ENCODE measurements around the gene SH2D6. TPM values are rescaled to one million over a fixed set of nuclear protein-coding genes. Genes with fewer than 3 reads are reported as not detected.
A peak's percentile ranks its signal among the peaks of the same experiment; 100 is the strongest.

Gene SH2D6
- total and polyA plus RNA-seq, 10 donors: 0.20 to 0.94 TPM; not detected in 8

DNA sequence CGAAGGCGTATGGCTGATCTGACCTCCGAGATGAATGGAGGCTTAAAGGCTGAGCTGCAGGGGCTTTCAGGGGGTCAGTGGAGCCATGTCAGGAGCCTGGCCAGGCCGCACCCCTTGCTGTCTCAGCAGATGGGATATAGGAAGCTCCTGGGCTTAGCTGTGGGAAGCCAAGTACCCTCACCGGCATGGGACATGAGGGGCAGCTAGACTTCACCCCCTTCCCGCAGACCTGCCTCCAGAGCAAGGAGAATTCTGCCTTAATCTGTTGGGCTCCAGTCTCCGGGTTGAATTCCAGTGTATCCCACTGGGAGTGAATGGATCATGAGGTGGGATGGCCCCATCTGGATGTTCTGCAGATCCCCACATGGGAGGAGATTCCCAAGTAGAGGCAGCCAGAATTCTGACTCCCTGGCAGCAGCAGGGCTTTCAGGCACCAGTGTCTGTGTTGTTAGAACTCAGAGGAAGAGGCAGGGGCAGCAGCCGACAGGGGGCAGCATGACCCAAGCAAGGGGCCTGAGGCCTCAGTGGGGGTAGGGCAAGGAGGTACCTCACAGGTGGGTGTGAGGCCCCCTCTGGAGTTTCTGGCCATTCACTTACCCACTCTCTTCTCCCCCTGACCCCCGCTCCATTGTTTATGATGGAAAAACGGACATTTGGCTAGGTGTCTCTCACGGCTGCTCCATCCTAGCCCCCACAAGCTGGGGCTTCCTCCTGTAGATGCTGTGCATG, 27.4 kb upstream of the SH2D6 start:
- Histone ChIP-seq H3K4me1 (peaks cover 3 to 26% (median 17%) of the 10 kb centered on the region in 6 donors), H3K27ac (peak overlapping the region in 3 of 8 donors; percentile 38 to 55 (median 38)), H3K4me3 (no peak overlapping the region), H3K36me3 (peaks cover 0 to 100% (median 52%) of the 10 kb centered on the region in 6 donors), H3K27me3 (replicated peaks in 1 of 7) (no peaks in the 10 kb centered on the region), H3K9me3 (no peaks in the 10 kb centered on the region)
- TF ChIP-seq POLR2AphosphoS5 (IDR thresholded peaks at IDR 0.05) (peak in 2 of 3 donors; percentile 26 to 28), POLR2A (IDR thresholded peaks at IDR 0.05) (no peak)
- TF ChIP-seq, protein P1, sequence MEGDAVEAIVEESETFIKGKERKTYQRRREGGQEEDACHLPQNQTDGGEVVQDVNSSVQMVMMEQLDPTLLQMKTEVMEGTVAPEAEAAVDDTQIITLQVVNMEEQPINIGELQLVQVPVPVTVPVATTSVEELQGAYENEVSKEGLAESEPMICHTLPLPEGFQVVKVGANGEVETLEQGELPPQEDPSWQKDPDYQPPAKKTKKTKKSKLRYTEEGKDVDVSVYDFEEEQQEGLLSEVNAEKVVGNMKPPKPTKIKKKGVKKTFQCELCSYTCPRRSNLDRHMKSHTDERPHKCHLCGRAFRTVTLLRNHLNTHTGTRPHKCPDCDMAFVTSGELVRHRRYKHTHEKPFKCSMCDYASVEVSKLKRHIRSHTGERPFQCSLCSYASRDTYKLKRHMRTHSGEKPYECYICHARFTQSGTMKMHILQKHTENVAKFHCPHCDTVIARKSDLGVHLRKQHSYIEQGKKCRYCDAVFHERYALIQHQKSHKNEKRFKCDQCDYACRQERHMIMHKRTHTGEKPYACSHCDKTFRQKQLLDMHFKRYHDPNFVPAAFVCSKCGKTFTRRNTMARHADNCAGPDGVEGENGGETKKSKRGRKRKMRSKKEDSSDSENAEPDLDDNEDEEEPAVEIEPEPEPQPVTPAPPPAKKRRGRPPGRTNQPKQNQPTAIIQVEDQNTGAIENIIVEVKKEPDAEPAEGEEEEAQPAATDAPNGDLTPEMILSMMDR (IDR thresholded peaks at IDR 0.05 in 8 of 11, conservative IDR thresholded peaks at IDR 0.05 in 3 of 11): peak; percentile 28 to 82 (median 56)
- intact Hi-C loops (cut with DNase I; ENCODE audit: low total_unique reads): no loop called here
- DNase-seq: peak; percentile 91
- 84 to 87% (median 85%) methylated on average over 8 to 11 of the region's 11 CpGs for WGBS, 5 donors

DNA sequence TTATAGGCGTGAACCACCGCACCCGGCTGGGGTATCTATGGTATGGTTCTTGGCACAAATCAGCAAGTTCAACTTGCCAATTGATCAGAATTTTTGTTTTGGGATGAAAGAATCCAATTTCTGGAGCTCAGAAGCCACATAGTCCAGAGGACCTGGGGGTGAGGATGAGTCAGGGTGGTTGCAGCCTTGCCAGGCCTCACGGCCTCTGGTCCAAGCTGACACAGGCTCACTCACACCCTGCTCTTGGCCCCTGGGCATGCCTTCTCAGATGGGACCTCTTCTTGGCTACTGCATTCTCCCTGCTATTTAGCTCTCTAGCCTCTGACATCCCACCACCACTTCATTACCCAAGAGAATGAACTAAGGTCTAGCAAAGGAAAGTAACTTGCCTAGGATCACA, 24.7 kb upstream of the SH2D6 start:
- 95 to 100% (median 97%) methylated on average over 4 of the region's 4 CpGs for WGBS, 5 donors
- H3K4me1 ChIP-seq: peaks cover 3 to 26% (median 17%) of the 10 kb centered on the region in 6 donors
- no peak overlapping the region for H3K27ac ChIP-seq
- peaks cover 0 to 100% (median 33%) of the 10 kb centered on the region in 6 donors for H3K36me3 ChIP-seq
- intact Hi-C loops (cut with DNase I; ENCODE audit: low total_unique reads): no loop called here
- TF ChIP-seq POLR2A (IDR thresholded peaks at IDR 0.05): no peak
- no peak for TF ChIP-seq POLR2AphosphoS5 (IDR thresholded peaks at IDR 0.05)
- TF ChIP-seq, protein P1 (IDR thresholded peaks at IDR 0.05 in 8 of 11, conservative IDR thresholded peaks at IDR 0.05 in 3 of 11): no peak
- H3K9me3 ChIP-seq: no peaks in the 10 kb centered on the region
- no peak overlapping the region for H3K4me3 ChIP-seq
- H3K27me3 ChIP-seq (replicated peaks in 1 of 7): no peaks in the 10 kb centered on the region
- DNase-seq: peak; percentile 40

DNA sequence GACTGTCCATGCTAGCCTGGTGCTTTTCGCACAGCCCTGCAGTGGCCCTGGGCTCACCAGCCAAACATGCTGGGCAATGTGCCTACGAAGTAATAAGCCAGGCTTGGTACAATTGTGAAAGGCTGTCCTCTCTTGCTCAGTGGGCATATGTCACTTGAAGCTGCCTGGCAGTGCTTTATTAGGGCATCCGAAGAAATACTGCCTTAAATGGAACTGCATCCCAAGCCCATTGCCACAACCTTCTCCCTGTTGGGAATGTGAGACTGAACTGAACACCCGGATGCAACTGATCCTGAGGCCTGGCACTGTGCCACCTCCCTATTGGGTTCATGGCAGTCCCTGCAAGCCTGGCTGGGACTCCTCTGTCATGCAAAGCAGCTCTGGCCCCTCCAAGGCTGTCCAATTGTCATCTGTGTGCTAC, 24.2 kb upstream of the SH2D6 start:
- peaks cover 0 to 100% (median 31%) of the 10 kb centered on the region in 6 donors for H3K36me3 ChIP-seq
- TF ChIP-seq, protein P1 (IDR thresholded peaks at IDR 0.05 in 8 of 11, conservative IDR thresholded peaks at IDR 0.05 in 3 of 11): no peak
- no peak for TF ChIP-seq POLR2A (IDR thresholded peaks at IDR 0.05)
- intact Hi-C loops (cut with DNase I; ENCODE audit: low total_unique reads): no loop called here

GRCh38 chr2:85394976-85395375, 23.5 kb upstream of the SH2D6 start:
- H3K27ac ChIP-seq: no peak overlapping the region

More for the DNA sequence above, 24.2 kb upstream of the SH2D6 start:
- no peak overlapping the region for H3K27ac ChIP-seq
- peaks cover 3 to 26% (median 17%) of the 10 kb centered on the region in 6 donors for H3K4me1 ChIP-seq
- 86 to 94% (median 90%) methylated on average over 4 of the region's 4 CpGs for WGBS, 5 donors
- H3K4me3 ChIP-seq: no peak overlapping the region
- H3K27me3 ChIP-seq (replicated peaks in 1 of 7): no peaks in the 10 kb centered on the region
- H3K9me3 ChIP-seq: no peaks in the 10 kb centered on the region
- DNase-seq: peak; percentile 41

More at GRCh38 chr2:85394976-85395375, 23.5 kb upstream of the SH2D6 start:
- WGBS, 5 donors: 63 to 90% (median 83%) methylated on average over 4 to 6 of the region's 6 CpGs
- TF ChIP-seq POLR2A (IDR thresholded peaks at IDR 0.05): no peak
- no peak for TF ChIP-seq POLR2AphosphoS5 (IDR thresholded peaks at IDR 0.05)
- TF ChIP-seq, protein P1 (IDR thresholded peaks at IDR 0.05 in 8 of 11, conservative IDR thresholded peaks at IDR 0.05 in 3 of 11): no peak
- Histone ChIP-seq H3K36me3 (peaks cover 0 to 100% (median 25%) of the 10 kb centered on the region in 6 donors), H3K4me3 (no peak overlapping the region), H3K4me1 (peaks cover 3 to 26% (median 17%) of the 10 kb centered on the region in 6 donors), H3K27me3 (replicated peaks in 1 of 7) (no peaks in the 10 kb centered on the region), H3K9me3 (no peaks in the 10 kb centered on the region)
- intact Hi-C loops (cut with DNase I; ENCODE audit: low total_unique reads): no loop called here
- DNase-seq: peak; percentile 47
